OCI-LY7 (cell line): ENCODE measurements around the gene METTL25B. TPM values are rescaled to one million over a fixed set of nuclear protein-coding genes. Genes with fewer than 3 reads are reported as not detected.

Source experiments
- BruUV-seq: library from RNA; stranded (reverse); fragments of 400-500 nt; replicated peaks from 2 replicates; lab custom pipeline; 2021; lab: Mats Ljungman, UMichigan
- CTCF ChIA-PET: fragments of 300-600 bp; sonication (Branson Sonifier 250); formaldehyde crosslinking; loops from one replicate; lab custom pipeline; 2022; ENCODE audit warnings: antibody characterized with exemption; ENCODE audit not compliant: unreplicated experiment; lab: Charles Lee
- POLR2A ChIA-PET: fragments of 300-600 bp; sonication (Branson Sonifier 250); formaldehyde crosslinking; loops from one replicate; lab custom pipeline; 2022; ENCODE audit warnings: antibody characterized with exemption; lab: Charles Lee
- DNase-seq: peaks from one replicate; pipeline ENCODE4 v3.0.0-alpha.2; 2015; ENCODE audit warnings: low spot score
- H2AFZ ChIP-seq: fragments of 200-600 bp; sonication (generic), shearing (Covaris generic); 2 replicates; pipeline ENCODE4 v1.6.1; 2014; ENCODE audit warnings: mild to moderate bottlenecking, antibody characterized with exemption, low read length, moderate library complexity
- H3K27ac ChIP-seq: fragments of 200-600 bp; sonication (generic); 2 replicates; pipeline ENCODE4 v1.5.1; 2014; ENCODE audit warnings: mixed run types, low read depth, mild to moderate bottlenecking, moderate library complexity, low read length, inconsistent platforms; ENCODE audit not compliant: poor library complexity, severe bottlenecking
- H3K36me3 ChIP-seq: fragments of 200-600 bp; sonication (generic); 2 replicates; pipeline ENCODE4 v1.6.1; 2014; ENCODE audit warnings: mild to moderate bottlenecking, antibody characterized with exemption, low read length, moderate library complexity, mixed read lengths; ENCODE audit not compliant: insufficient read depth
- H3K4me1 ChIP-seq: fragments of 200-600 bp; sonication (generic); 2 replicates; pipeline ENCODE4 v1.5.1; 2014; ENCODE audit warnings: mild to moderate bottlenecking, low read length; ENCODE audit not compliant: insufficient read depth, poor library complexity, severe bottlenecking
- H3K4me2 ChIP-seq: fragments of 200-600 bp; sonication (generic); 2 replicates; pipeline ENCODE4 v1.6.1; 2014; ENCODE audit warnings: mild to moderate bottlenecking, low read length
- H3K4me3 ChIP-seq: fragments of 200-600 bp; sonication (generic); 2 replicates; pipeline ENCODE4 v1.5.1; 2014; ENCODE audit warnings: mild to moderate bottlenecking, low read depth, low read length; ENCODE audit not compliant: poor library complexity, severe bottlenecking
- H3K79me2 ChIP-seq: fragments of 200-600 bp; sonication (generic); 2 replicates; pipeline ENCODE4 v1.6.1; 2016; ENCODE audit warnings: low read depth, mild to moderate bottlenecking, low read length, moderate library complexity, mixed read lengths; ENCODE audit not compliant: insufficient read depth
- H3K9me2 ChIP-seq: fragments of 200-600 bp; sonication (generic); 2 replicates; pipeline ENCODE4 v1.6.1; 2016; ENCODE audit warnings: mild to moderate bottlenecking, low read length, mixed read lengths; ENCODE audit not compliant: insufficient read depth
- H3K9me3 ChIP-seq: fragments of 200-600 bp; sonication (generic); 2 replicates; pipeline ENCODE4 v1.6.1; 2014; ENCODE audit warnings: mild to moderate bottlenecking, mixed run types, low read length, mixed read lengths
- H4K20me1 ChIP-seq: fragments of 200-600 bp; sonication (generic); 2 replicates; pipeline ENCODE4 v1.6.1; 2014; ENCODE audit warnings: mild to moderate bottlenecking, antibody characterized with exemption, low read length, moderate library complexity, mixed read lengths; ENCODE audit not compliant: insufficient read depth
- EZH2phosphoT487 ChIP-seq: fragments of 200-600 bp; sonication (generic); IDR thresholded peaks from 2 replicates; pipeline ENCODE4 v1.6.1; 2018; ENCODE audit warnings: low read depth, borderline replicate concordance, mild to moderate bottlenecking, mixed run types, antibody characterized with exemption, low read length, moderate library complexity, mixed read lengths
- intact Hi-C: fragments of 100-400 bp; cut with micrococcal nuclease; formaldehyde crosslinking; loops from one replicate; pipeline ENCODE4 v1.10.0; 2022; ENCODE audit not compliant: unreplicated experiment
- total RNA-seq, 2 experiments: library from RNA; depleted of rRNA in 1 of 2; stranded (reverse); fragments of >200 nt in 1 of 2; shearing (Covaris generic) in 1 of 2; gene quantifications; 2 replicates each; pipeline ENCODE4 v1.2.3, GENCODE V29; 2014 to 2022
- TF ChIP-seq, protein P1 (sequence below): fragments of 200-600 bp; sonication (generic); conservative IDR thresholded peaks from 2 replicates; pipeline ENCODE4 v1.5.1; 2014; ENCODE audit warnings: mild to moderate bottlenecking, antibody characterized with exemption, low read length, moderate library complexity, mixed read lengths

Gene METTL25B
- total RNA-seq, 2 experiments from 2014 or later = 24.7 to 45.6 TPM

DNA sequence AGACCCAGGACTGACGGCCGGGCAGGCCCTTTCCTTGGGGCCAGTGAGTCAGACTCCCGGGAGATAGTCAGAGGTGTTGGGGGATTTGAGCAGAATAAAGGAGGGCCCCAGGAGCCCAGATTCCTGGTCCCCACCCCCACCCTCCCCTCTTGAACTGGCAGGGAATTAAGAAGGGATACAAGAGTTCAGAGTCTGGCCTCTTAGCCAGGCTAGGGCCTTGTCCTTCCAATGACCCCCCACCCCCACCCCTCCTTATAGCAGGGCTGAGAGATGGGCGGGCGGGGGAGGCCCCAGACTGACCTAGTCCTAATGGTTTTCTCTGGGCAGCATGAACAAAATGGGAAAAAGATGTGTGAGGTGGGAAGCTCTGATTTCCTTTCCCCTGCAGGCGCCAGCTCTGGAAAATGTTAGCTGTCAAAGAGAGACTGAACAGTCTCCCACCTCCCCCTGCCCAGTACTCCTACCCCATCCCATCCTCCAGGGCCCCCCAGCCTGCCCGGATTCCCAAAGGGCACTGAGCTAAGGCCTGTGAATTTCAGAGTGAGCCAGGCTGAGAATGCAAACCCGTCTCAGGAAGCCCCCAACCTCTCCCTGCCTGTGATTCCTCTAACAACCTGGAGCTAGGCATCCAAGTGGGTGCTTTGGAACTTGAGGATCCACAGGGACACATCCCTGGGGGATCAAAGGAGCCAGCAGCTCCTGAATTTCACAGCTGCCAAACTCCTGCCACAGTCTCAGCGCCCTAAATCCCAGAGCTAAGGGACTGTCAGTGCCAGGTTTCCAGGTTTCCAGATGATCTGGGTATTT lies 17.1 kb upstream of the METTL25B start:
- intact Hi-C loops = no loop called here
- H3K9me2 ChIP-seq = no peaks in the 10 kb centered on the region
- no peak overlapping the region for H3K4me2 ChIP-seq
- no peaks in the 10 kb centered on the region for H3K9me3 ChIP-seq
- no peak for TF ChIP-seq EZH2phosphoT487
- TF ChIP-seq, protein P1, sequence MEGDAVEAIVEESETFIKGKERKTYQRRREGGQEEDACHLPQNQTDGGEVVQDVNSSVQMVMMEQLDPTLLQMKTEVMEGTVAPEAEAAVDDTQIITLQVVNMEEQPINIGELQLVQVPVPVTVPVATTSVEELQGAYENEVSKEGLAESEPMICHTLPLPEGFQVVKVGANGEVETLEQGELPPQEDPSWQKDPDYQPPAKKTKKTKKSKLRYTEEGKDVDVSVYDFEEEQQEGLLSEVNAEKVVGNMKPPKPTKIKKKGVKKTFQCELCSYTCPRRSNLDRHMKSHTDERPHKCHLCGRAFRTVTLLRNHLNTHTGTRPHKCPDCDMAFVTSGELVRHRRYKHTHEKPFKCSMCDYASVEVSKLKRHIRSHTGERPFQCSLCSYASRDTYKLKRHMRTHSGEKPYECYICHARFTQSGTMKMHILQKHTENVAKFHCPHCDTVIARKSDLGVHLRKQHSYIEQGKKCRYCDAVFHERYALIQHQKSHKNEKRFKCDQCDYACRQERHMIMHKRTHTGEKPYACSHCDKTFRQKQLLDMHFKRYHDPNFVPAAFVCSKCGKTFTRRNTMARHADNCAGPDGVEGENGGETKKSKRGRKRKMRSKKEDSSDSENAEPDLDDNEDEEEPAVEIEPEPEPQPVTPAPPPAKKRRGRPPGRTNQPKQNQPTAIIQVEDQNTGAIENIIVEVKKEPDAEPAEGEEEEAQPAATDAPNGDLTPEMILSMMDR = no peak
- DNase-seq = no peak
- no peaks in the 10 kb centered on the region for H3K79me2 ChIP-seq
- H3K4me1 ChIP-seq = peaks cover 7% of the 10 kb centered on the region
- H3K27ac ChIP-seq = no peak overlapping the region
- POLR2A ChIA-PET = no interaction called here
- no peaks in the 10 kb centered on the region for H3K36me3 ChIP-seq
- no peaks in the 10 kb centered on the region for H4K20me1 ChIP-seq
- H2AFZ ChIP-seq = no peak overlapping the region
- H3K4me3 ChIP-seq = no peak overlapping the region
- CTCF ChIA-PET = interaction anchor here (0.6 kb wide), 1 partner anchor 30 kb away, joined by 3 read pairs; no protein-coding TSS in a partner anchor
- BruUV-seq = no TSS peak

DNA sequence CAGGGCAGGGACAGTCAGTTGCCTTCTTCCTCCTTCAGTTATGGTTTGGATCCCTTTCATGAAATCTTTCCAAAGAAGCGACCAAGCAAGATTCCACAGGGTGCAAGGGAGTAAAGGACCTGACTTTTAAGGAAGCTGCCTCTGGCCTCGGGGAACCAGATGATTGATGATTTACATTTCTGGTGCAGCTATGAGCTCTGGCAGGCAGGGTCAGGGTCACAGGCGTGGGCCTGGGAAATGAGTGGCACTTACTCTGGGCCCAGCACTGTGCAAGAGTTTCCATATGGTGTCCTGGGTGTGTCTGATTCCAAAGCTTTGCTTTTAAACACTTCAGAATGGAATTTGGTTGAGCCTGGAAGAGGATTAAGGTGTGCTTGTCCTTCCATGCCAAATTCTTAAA lies 15.6 kb upstream of the METTL25B start:
- Histone ChIP-seq H3K9me3 (no peaks in the 10 kb centered on the region), H3K4me2 (no peak overlapping the region), H3K27ac (no peak overlapping the region), H3K79me2 (no peaks in the 10 kb centered on the region), H3K4me1 (no peaks in the 10 kb centered on the region), H4K20me1 (no peaks in the 10 kb centered on the region), H3K4me3 (no peak overlapping the region), H3K9me2 (no peaks in the 10 kb centered on the region), H3K36me3 (peaks cover 8% of the 10 kb centered on the region), H2AFZ (no peak overlapping the region)
- ChIA-PET POLR2A (no interaction called here), CTCF (no interaction called here)
- TF ChIP-seq, protein P1 = no peak
- no peak for TF ChIP-seq EZH2phosphoT487
- DNase-seq = no peak
- intact Hi-C loops = no loop called here
- BruUV-seq = no TSS peak

DNA sequence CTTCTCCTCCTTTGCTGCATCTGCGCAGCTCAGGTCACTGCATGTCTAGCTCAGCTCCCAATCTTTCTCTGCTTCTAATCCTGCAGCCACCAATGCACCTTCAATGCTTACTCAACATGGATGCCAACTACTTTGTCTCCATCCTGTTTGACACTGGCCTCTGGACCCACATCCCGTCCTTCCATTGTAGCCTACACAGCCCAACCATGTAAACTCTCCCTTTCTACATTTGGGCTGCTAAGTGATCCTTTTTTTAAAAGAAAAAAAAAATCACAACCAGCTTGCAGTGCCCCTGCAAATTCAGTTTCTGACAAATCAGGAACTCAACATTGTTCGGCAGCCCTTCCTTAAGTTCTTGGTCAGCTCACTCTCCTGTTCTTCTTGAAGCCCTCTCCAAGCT lies 13.4 kb upstream of the METTL25B start:
- Histone ChIP-seq H3K4me1 (no peaks in the 10 kb centered on the region), H3K27ac (no peak overlapping the region), H3K4me2 (no peak overlapping the region), H3K79me2 (no peaks in the 10 kb centered on the region), H3K36me3 (peaks cover 21% of the 10 kb centered on the region), H3K9me3 (no peaks in the 10 kb centered on the region), H3K9me2 (no peaks in the 10 kb centered on the region), H2AFZ (no peak overlapping the region), H4K20me1 (no peaks in the 10 kb centered on the region), H3K4me3 (no peak overlapping the region)
- TF ChIP-seq, protein P1 = no peak
- no peak for TF ChIP-seq EZH2phosphoT487
- no peak for DNase-seq
- POLR2A ChIA-PET = no interaction called here
- intact Hi-C loops = no loop called here
- no TSS peak for BruUV-seq
- CTCF ChIA-PET = interaction anchor here (3.7 kb wide), 1 partner anchor 11 kb away, joined by 12 read pairs; no protein-coding TSS in a partner anchor
